ENCODE results near the gene MED29.

- TF ChIP-seq CTCF (conservative IDR thresholded peaks at IDR 0.05 in 1 of 2, IDR thresholded peaks at IDR 0.05 in 1 of 2; ENCODE audit: low read depth in 1 of 2, low read length in 2 of 2) (no peak), EZH2 (IDR thresholded peaks at IDR 0.05; ENCODE audit: low read length, missing control alignments) (no peak)
Measured at GRCh38 chr19:39449116-39449797, 58.1 kb downstream of the MED29 start.
